Activated CD4-positive, alpha-beta T cell treated with anti-CD3 and anti-CD28 coated beads, Interleukin-2, amount 50 U/mL, for 16 hours (primary cell): ENCODE results near the gene KIF1B.
"Not testable (repeated sequence)": the region's sequence is repeated elsewhere in the genome, so short reads cannot be mapped to it uniquely, and the experiment has no call there.

Experiments used
- DNase-seq: peaks from one replicate; pipeline ENCODE4 v3.0.0-alpha.2; 2020

KIF1B gene

DNA sequence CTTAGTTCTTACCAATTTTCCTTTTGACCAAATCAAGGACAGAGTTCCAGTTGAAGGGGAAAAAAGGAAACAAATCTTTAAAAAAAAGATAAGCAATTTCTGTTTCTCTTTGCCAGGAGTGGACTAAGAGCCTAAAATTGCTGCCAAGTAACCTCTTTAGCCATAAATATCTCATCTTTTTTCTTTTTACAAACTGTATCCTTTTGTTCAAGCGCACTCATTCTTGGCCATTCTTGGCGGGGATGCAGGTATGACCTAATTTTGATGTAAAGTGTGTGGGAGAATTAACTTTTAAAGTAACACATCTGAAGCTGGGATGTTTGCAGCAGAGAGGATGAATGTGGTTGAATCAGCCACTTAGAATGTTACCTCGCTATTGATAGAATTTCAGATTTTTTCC lies 13.4 kb upstream of the KIF1B start:
- DNase-seq, result no peak

DNA sequence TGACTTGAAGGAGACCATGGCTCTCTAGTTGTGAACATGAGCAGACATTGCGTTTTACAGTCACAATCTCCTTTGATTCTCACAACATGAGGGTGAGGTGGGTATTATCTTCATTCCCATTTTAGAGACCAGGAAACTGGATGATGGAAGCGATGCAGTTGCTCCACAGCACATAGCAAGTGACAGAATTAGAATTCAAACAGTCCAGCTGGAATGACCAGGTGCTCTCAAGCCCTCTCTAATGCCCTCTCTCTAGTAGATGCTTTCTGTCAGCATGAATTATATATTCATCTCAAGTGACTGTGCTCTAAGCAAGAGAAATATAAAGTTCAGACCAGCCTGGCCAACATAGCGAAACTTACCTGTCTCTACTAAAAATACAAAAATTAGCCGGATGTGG lies 9.8 kb upstream of the KIF1B start:
- no peak for DNase-seq

DNA sequence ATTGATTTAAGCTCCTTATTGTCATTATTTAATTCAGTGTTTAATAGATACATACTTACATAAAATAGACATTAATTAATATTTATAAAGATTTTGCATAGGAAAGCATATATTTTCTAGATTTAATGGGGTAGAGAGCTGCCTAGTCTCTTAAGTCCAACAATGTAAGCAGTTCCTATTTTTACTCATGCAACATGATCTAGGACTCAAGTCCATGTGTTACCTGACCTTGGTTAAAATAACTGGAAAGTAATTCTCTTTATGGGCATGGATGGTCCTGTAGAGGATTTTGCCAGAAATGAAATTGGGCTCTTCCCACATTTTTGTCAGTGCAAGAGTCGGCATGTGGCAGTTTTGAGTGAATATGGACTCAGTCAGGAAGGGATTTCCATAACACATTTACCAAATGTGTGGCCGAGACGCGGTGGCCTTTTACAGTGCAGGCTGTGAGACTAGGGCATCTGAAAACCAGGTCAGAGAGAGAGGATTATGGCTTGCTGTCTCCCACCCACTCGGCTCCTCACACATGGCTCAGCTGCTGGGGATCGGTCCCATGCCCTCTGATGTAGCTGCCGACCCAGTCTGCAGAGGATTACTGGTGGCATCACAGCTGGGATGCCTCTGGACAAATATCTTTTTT lies 6.2 kb upstream of the KIF1B start:
- DNase-seq, result no peak

DNA sequence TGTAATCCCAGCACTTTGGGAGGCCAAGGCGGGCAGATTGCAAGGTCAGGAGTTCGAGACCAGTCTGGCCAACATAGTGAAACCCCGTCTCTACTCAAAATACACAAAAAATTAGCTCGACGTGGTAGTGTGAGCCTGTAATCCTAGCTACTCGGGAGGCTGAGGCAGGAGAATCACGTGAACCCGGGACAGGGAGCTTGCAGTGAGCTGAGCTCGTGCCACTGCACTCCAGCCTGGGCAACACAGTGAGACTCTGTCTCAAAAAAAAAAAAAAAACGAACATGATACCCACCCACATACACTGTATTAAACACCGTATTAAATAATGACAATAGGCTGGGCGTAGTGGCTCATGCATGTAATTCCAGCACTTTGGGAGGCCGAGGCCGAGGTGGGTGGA lies 5.2 kb upstream of the KIF1B start:
- DNase-seq, result not testable (repeated sequence)

DNA sequence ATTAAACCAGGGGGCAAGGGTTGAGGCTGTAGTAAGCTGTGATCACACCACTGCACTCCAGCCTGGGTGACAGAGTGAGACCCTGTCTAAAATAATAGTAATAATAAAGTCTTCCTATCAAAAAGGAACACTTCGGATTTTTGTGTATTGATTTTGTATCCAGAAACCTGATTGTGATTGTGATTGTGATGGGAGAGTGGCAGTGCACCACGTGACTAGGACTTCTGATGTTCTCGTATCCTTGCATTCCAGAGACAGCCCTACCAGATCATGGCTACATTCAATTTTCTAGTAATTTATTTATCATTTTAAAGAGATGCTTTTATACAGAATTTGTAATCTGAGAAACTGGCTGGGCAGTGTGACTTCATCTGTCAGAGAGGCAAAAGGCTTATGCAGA lies 2.6 kb upstream of the KIF1B start:
- DNase-seq, result no peak

DNA sequence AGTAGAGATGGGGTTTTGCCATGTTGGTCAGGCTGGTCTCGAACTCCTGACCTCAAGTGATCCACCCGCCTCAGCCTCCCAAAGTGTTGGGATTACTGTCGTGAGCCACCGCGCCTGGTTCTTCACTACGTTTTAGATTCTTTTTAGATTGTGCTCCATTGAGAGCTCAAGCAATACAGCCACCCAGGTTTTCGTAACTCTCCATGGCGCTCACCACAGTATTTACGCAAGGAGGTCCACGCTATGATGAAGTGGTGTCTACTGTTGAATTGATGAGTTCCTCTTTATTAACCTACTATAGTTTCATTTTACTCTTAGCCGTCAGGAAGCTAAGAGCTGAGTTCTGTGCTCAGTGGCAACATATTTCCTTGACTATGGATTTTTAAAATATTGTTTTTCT lies 1.8 kb upstream of the KIF1B start:
- DNase-seq, result no peak

DNA sequence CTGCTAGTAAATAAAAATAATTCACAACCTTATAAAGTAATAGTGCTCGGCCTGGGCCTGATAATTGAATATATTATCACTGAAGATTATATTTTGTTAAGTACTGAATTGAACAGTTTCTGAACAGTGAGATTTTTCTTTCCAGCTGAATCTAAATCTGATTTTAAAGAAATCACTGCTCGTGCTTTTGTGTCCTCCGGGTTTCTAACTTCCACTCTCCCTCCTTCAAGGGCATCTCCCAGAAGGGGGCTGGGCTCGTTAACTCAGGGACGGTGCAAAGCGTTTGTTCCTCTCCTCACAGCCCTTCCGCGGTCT lies 823 bp upstream of the KIF1B start:
- DNase-seq, result no peak

DNA sequence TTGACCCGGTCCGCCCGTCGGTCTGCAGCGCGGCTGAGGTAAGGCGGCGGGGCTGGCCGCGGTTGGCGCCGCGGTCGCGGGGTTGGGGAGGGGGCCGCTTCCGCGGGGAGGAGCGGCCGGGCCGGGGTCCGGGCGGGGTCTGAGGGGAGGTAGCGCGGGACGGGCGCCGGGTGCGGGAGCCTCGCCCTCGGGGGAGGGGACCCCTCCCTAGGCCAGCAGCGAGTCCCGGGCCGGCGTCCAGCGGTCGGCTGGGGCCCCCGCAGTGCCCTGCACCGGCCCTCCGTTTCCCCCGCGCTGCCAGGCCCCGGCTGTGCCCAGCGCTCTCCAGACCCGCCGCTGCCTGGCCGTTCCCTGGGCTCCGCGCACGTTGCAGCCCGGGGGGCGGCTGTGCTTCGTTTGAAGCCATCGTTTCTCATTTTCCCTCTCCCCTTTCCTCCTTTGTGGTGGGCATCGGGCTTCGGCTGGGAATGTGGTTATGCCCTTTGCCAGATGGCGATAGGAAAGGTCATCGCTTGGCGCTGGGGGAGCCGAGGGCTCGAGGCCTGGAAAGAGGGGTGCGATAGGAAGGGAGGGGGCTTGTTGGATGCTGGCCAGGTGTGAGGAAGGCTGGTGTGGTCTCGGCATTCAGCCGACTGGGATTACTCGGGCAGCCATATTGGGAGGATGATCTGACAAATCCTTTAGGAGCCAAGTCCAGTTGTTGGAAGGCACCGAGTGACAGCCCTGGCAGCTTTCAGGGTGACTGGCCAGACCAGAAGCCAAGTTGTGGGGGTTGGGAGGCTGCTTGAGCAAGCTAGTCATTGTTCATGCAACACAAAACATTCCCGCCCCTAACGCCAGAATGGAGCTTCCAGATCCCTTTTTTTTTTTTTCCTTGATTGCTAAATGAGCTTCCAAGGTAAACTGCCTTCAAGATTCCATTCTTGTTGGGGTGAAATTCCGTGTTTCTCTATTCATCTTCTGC lies 753 bp downstream of the KIF1B start:
- DNase-seq, result peak; percentile 57

DNA sequence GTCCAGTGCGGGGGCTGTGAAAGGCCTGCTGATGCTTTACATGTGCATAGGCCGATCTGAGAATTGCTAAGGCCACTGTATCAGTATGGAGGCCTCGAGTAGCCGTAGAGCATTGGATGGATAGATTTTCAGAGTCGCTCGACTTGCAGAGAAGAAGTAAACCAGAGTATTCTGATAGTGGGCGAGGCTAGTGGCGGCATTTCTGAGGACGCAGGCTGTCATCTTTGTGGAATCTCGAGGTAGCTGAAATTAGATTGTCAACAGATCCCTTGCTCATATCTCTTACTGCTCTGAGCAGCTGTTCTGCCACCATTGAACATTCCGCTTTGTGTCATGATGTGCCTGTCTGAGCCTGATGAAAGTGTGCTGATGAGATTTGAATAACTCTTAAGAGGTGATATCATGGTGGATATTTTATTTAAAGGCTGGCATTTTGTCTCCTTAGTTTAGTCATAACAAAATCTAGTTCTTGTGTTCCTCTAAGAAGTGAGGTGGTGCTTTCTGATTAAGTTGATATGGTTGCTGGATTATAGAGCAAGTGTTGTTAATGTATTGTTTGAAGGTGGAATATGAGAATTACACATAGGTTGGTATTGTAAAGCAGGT lies 1.5 kb downstream of the KIF1B start:
- peak; percentile 58 for DNase-seq

DNA sequence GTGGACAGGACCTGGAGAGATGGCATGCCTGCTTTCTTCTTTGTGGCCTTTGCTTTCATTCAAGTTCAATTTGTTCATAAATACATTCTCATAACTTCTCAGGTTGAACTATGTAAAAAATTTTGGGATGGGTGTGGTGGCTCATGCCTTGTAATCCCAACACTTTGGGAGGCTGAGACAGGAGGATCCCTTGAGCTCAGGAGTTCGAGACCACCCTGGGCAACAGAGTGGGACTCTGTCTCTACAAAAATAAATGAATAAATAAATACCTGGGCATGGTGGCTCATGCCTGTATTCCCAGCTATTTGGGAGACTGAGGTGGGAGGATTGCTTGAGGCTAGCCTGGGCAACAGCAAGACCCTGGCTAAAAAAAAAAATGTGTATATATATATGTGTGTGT lies 2.1 kb downstream of the KIF1B start:
- DNase-seq, result no peak

DNA sequence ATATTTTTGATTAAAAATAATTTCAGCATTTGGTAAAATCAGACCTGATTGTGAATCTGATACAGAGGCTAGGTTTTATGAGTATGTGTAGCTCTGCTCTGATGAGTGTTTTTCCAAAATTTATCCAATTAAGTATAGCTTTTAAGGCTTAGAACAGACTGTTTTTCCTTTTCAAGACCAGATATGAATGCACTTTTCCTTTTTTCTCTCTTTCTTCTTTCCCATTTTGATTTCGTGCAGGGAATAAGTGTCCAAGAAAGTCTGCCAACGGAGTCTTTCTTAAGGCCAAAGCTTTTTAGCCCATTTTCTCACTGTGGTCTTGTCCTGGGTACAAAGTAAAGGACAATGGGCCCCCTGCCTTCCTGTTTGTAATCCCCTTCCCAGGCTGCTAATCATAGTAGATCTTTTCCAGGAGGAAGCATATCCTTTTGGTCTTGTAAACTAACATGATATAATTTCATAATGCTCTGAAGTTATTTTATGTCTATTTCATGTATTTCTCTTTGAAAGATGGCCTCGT lies 2.9 kb downstream of the KIF1B start:
- DNase-seq, result no peak

DNA sequence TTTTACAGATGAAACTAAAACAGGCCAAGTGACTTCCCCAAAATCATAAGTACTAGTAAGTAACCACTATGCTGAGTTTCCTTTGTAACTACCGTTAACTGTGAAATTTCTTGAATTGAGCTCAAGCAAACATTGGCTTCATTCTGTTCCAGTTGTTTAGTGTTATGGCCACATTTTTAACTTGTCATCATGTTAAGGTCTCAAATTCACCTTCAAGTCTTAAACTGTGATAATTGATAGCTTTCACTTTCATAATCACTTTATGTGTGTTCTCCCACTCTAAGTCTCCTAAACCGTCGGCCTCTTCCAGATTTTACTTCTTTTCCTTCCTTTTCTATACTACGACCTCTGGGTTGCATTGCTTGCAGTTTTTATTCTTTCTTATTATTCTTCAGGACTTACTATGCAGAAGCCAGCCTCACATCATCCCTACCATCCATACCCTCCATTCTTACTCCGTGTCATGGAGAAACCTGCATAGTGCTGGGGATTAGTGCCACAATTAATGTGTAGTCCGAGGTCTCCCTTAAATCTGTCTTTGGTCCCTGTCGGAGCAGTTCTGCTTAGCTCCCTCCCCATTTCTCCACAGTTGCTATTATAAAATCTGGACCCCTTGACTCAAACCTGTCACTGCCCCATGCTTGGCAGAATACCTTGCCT lies 5.8 kb downstream of the KIF1B start:
- peak; percentile 50 for DNase-seq

DNA sequence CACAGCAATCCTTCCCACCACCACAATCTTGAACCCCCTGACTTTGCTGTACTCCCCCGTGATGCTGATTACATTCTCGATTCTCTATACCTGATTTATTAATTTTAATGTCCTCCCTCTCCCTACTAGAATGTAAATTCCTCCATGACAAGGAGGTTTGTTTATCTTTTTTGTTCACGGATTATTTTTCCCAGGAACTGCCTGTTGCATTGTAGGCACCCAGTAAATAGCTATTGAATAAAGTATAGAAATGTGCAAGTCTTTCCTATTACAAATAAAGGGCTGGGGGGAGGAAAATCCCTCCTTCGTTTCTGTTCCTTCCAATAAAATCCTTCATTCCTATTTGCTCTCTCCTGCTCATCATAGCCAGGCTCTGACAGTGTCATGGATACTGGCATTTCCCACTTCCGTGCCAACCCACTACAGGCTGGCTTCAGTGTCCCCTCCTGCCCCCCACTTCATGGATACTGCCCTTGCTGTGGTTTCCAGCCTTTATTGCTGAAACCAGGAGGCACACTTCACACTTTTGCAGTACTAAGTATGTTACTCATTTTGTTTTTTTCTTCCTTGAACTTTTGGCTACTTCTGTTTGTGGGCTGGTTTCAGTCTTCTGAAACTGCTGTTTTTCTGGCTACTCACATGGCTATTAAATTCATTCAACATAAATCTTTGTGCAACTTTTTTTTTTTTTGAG lies 7.5 kb downstream of the KIF1B start:
- DNase-seq, result peak; percentile 69

DNA sequence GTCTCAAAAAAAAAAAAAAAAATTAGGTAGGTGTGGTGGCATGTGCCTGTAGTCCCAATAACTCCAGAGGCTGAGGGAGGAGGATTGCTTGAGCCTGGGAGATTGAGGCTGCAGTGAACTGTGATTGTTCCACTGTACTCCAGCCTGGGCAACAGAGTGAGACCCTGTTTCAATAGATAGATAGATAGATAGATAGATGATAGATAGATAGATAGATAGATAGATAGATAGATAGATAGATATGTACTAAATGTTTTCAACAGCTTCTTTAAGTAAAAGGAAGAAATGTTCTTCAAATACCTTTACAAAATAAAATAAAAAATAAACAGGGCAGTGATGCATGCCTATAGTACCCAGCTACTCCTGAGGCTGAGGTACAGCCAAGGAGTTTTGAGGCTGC lies 9.8 kb downstream of the KIF1B start:
- no peak for DNase-seq

DNA sequence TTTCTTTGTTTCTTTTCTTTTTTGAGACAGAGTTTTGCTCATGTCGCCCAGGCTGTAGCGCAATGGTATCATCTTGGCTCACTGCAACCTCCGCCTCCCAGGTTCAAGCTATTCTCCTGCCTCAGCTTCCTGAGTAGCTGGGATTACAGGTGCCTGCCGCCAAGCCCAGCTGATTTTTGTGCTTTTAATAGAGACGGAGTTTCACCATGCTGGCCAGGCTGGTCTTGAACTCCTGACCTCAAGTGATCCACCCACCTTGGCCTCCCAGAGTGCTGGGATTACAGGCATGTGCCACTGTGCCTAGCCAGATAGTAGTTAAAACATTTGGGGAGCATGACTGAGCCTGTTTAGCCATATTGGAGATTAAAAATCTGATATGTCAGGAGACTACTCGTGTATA lies 10.3 kb downstream of the KIF1B start:
- not testable (repeated sequence) for DNase-seq

DNA sequence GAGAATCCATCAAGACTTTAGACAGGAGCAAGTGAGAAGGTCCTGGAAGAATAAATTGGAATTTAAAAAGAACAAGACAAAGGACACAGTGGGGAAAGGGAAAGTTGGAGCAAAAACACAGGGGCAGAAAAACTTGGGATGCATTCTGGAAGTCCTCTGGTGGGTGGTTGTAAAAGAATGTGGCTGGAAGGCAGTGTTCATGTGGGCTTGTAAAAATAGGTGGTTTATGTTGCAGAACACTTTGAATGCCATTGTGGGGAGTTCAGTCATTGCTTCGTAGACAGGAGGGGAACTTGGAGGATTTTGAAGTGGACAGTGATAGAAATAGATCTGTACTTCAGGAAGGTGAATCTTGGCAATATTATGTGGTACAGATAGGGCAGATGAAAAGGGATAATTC lies 15.2 kb downstream of the KIF1B start:
- no peak for DNase-seq

DNA sequence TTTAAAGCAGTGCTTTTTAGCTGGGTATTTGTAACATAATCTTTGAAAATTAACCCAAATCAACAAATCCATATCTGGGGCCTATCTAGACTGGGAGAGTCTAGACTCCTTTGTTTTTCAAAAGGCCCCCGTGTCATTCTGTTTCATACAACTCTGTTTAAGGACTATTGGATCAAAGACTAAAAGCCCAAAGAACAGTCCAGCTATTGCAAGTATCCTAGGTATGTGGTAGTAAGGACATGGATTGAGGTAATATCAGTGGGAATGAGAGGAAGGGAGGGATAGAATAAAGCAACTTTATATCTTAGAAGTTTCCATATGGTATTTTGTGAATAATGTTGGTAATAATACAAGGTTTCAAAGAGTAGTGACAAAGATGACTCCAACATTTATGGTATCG lies 18.2 kb downstream of the KIF1B start:
- no peak for DNase-seq

DNA sequence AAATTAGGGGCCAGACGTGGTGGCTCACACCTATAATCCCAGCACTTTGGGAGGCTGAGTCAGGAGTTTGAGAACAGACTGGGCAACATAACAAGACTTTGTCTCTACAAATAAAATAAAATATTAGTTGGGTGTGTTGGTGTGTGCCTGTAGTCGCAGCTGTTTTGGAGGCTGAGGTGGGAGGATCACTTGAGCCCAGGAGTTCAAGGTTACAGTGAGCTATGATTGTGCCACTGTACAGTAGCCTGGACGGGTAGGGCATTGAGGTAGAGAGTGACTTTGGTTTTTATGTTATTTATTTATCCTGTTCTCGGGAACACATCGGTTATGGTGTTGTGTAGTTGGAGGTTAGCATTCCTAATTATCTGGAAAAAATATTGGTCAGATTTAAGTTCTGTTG lies 19.5 kb downstream of the KIF1B start:
- no peak for DNase-seq

DNA sequence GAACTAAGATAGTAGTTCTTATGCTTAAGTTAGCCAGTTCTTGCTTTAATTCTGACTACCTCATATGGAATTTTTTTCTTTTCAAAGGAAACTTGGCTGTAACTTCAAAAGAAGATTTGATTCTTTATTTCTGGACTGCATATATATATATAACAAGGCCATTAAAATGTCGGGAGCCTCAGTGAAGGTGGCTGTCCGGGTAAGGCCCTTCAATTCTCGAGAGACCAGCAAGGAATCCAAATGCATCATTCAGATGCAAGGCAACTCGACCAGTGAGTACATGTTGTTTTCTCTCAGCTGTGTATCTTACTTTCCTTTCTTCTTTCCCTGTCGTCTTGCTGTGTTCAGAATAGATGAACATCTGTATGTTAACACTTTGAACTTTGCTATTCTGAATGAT lies 21.8 kb downstream of the KIF1B start:
- no peak for DNase-seq

DNA sequence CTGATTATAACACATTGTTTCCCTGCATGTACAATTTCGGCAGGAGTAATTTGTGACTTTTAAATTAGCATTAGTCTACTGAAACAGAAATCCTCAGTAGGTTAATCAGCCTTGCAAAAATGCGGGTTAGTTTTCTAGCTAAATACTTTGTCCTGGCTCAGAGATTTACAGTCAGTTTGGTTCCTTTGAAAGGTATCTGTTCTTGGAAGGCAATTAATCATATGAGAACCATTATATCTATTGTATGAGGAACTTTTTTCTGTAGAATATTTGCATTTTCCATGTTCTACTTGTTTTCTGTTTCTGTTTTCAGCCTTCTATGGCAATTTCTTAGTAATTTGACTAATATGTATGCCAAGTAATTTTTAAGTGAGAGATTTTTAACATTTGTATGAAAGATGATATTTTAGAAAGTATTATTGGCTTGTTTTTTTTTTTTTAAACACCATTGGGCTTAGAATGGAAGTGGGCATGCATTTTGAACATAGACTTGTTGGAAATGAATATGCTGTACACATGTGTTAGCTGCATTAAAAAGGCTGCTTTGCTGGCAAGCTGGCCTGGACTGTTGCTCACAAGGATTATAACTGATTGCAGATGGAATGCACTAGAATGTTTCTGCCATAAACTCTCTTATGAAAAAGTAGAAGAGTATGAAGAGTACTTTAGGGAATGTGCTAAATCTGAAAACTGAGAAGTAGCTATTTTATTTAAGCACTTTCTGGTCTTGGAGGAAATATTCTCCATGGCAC lies 26.2 kb downstream of the KIF1B start:
- no peak for DNase-seq

DNA sequence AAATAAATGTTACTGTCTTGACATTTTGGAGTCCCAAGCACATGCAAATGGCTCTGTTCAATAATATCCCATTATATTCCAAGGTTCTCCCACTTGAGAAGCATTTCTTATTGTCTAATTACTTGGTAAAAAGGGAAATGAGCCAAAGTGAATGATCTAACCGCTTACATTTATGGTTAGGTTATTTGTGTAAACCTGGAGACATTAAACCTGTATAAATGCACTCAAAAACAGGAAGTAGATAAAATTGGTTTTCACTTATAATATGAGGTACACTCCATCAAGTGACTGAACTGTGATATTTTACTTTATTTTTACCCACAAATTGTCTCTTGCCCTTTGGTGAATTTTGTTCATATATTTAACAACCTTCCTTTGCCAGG lies 26.8 kb downstream of the KIF1B start:
- no peak for DNase-seq

DNA sequence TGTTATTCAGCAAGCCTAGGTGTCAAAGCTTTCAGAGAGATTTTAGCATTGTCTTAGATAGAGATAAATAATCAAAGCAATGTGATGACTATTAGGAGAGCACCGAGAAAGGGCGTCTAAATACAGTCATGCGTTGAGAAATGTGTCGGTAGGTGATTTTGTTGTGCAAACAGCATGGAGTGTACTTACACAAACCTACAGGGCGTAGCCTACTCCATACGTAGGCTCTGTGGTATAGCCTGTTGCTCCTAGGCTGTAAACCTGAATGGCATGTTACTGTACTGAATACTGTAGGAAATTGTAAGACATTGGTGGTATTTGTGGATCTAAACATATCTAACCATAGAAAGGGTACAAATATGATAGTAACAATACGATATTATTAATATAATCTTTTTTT lies 31.8 kb downstream of the KIF1B start:
- no peak for DNase-seq
